DOHH2 (cell line): ENCODE results near the gene PDE4B.

Experiments used
- H3F3A ChIP-seq: fragments of 200-600 bp; sonication (generic), shearing (Covaris generic); 2 replicates; pipeline ENCODE4 v1.6.0; 2016; ENCODE audit warnings: antibody characterized with exemption, mild to moderate bottlenecking; ENCODE audit not compliant: control insufficient read depth, insufficient read depth
- H3K27ac ChIP-seq: fragments of 200-600 bp; sonication (generic); 2 replicates; pipeline ENCODE4 v1.5.1; 2014; ENCODE audit warnings: low read depth, mild to moderate bottlenecking, low read length, moderate library complexity
- H3K27me3 ChIP-seq: fragments of 200-600 bp; sonication (generic); 2 replicates; pipeline ENCODE4 v1.6.1; 2014; ENCODE audit warnings: mild to moderate bottlenecking, low read length, mixed read lengths; ENCODE audit not compliant: control insufficient read depth
- H3K36me3 ChIP-seq: fragments of 200-600 bp; sonication (generic); 2 replicates; pipeline ENCODE4 v1.6.1; 2014; ENCODE audit warnings: mild to moderate bottlenecking, low read length, moderate library complexity, mixed read lengths; ENCODE audit not compliant: control insufficient read depth
- H3K4me1 ChIP-seq: fragments of 200-600 bp; sonication (generic); 2 replicates; pipeline ENCODE4 v1.6.1; 2014; ENCODE audit warnings: mild to moderate bottlenecking, low read length, mixed read lengths; ENCODE audit not compliant: control insufficient read depth
- H3K4me2 ChIP-seq: fragments of 200-600 bp; sonication (generic); 2 replicates; pipeline ENCODE4 v1.6.0; 2014; ENCODE audit warnings: mild to moderate bottlenecking, low read length, moderate library complexity
- H3K4me3 ChIP-seq: fragments of 200-600 bp; sonication (generic); 2 replicates; pipeline ENCODE4 v1.5.1; 2014; ENCODE audit warnings: mild to moderate bottlenecking, low read length, mixed read lengths
- H3K79me2 ChIP-seq: fragments of 200-600 bp; sonication (generic); 2 replicates; pipeline ENCODE4 v1.6.1; 2014; ENCODE audit warnings: mild to moderate bottlenecking, low read length, mixed read lengths; ENCODE audit not compliant: control insufficient read depth
- H3K9me2 ChIP-seq: fragments of 200-600 bp; sonication (generic); replicated peaks from 2 replicates; pipeline ENCODE4 v1.6.1; 2014; ENCODE audit warnings: mild to moderate bottlenecking, low read length, mixed read lengths; ENCODE audit not compliant: control insufficient read depth
- H3K9me3 ChIP-seq: fragments of 200-600 bp; sonication (generic); 2 replicates; pipeline ENCODE4 v1.6.1; 2014; ENCODE audit warnings: antibody characterized with exemption, low read length, mixed read lengths; ENCODE audit not compliant: control insufficient read depth, insufficient read depth
- H4K20me1 ChIP-seq: fragments of 200-600 bp; sonication (generic); 2 replicates; pipeline ENCODE4 v1.6.0; 2014; ENCODE audit warnings: low read depth, mild to moderate bottlenecking, antibody characterized with exemption, low read length, moderate library complexity; ENCODE audit not compliant: control insufficient read depth, insufficient read depth
- CTCF ChIP-seq: fragments of 200-600 bp; sonication (generic); IDR thresholded peaks from one replicate; pipeline ENCODE4 v1.5.1; 2014; ENCODE audit warnings: antibody characterized with exemption, mild to moderate bottlenecking, low read depth, low read length; ENCODE audit not compliant: poor library complexity, severe bottlenecking
- EZH2phosphoT487 ChIP-seq: fragments of 200-600 bp; sonication (generic); IDR thresholded peaks from 2 replicates; pipeline ENCODE4 v1.6.1; 2017; ENCODE audit warnings: borderline replicate concordance, mild to moderate bottlenecking, antibody characterized with exemption, low read length, moderate library complexity, mixed read lengths

The PDE4B gene

GRCh38 chr1:66365635-66366034, 572.9 kb downstream of the PDE4B start:
- Histone ChIP-seq H3K79me2 (no peaks in the 10 kb centered on the region), H3K9me2 (no peaks in the 10 kb centered on the region)
- TF ChIP-seq EZH2phosphoT487 = no peak
- no peak for TF ChIP-seq CTCF

GRCh38 chr1:66366634-66367033, 573.9 kb downstream of the PDE4B start:
- H3K79me2 ChIP-seq = no peaks in the 10 kb centered on the region

More at GRCh38 chr1:66365635-66366034, 572.9 kb downstream of the PDE4B start:
- H3F3A ChIP-seq = no peaks in the 10 kb centered on the region; the same call in 1 of the 2 replicates
- H3K4me1 ChIP-seq = peaks cover 32% of the 10 kb centered on the region
- H3K27me3 ChIP-seq = no peaks in the 10 kb centered on the region
- H3K4me2 ChIP-seq = no peak overlapping the region
- H3K4me3 ChIP-seq = no peak overlapping the region
- H3K27ac ChIP-seq = no peak overlapping the region
- no peaks in the 10 kb centered on the region for H3K36me3 ChIP-seq
- H4K20me1 ChIP-seq = no peaks in the 10 kb centered on the region
- no peaks in the 10 kb centered on the region for H3K9me3 ChIP-seq

GRCh38 chr1:66367369-66367768, 574.7 kb downstream of the PDE4B start:
- no peak overlapping the region for H3K27ac ChIP-seq
- H3K9me2 ChIP-seq = no peaks in the 10 kb centered on the region
- 0 out of 2 replicates have a peak overlapping the region, but pooled peaks have one; percentile 10 for H3K4me2 ChIP-seq
- H3K79me2 ChIP-seq = no peaks in the 10 kb centered on the region
- peaks cover 40% of the 10 kb centered on the region for H3K4me1 ChIP-seq
- H4K20me1 ChIP-seq = no peaks in the 10 kb centered on the region
- TF ChIP-seq EZH2phosphoT487 (no peak), CTCF (no peak)
- H3K27me3 ChIP-seq = no peaks in the 10 kb centered on the region
- no peaks in the 10 kb centered on the region for H3K9me3 ChIP-seq
- no peak overlapping the region for H3K4me3 ChIP-seq
- H3F3A ChIP-seq = no peaks in the 10 kb centered on the region; the same call in 1 of the 2 replicates
- H3K36me3 ChIP-seq = no peaks in the 10 kb centered on the region

More at GRCh38 chr1:66366634-66367033, 573.9 kb downstream of the PDE4B start:
- no peaks in the 10 kb centered on the region for H3K9me2 ChIP-seq
- no peak overlapping the region for H3K27ac ChIP-seq
- H3K9me3 ChIP-seq = no peaks in the 10 kb centered on the region
- H3K27me3 ChIP-seq = no peaks in the 10 kb centered on the region
- peaks cover 33% of the 10 kb centered on the region for H3K4me1 ChIP-seq
- H4K20me1 ChIP-seq = no peaks in the 10 kb centered on the region
- H3K4me2 ChIP-seq = no peak overlapping the region
- no peak overlapping the region for H3K4me3 ChIP-seq
- H3F3A ChIP-seq = no peaks in the 10 kb centered on the region; the same call in 1 of the 2 replicates
- TF ChIP-seq EZH2phosphoT487 = no peak
- H3K36me3 ChIP-seq = no peaks in the 10 kb centered on the region

GRCh38 chr1:66368261-66368660, 575.6 kb downstream of the PDE4B start:
- H3K9me3 ChIP-seq = no peaks in the 10 kb centered on the region
- no peaks in the 10 kb centered on the region; the same call in 1 of the 2 replicates for H3F3A ChIP-seq
- no peak overlapping the region for H3K27ac ChIP-seq
- H3K9me2 ChIP-seq = no peaks in the 10 kb centered on the region
- no peak overlapping the region for H3K4me2 ChIP-seq
- no peaks in the 10 kb centered on the region for H3K27me3 ChIP-seq
- TF ChIP-seq CTCF (no peak), EZH2phosphoT487 (no peak)
- no peak overlapping the region for H3K4me3 ChIP-seq
- no peaks in the 10 kb centered on the region for H4K20me1 ChIP-seq
- no peaks in the 10 kb centered on the region for H3K36me3 ChIP-seq
- peaks cover 49% of the 10 kb centered on the region for H3K4me1 ChIP-seq
- H3K79me2 ChIP-seq = no peaks in the 10 kb centered on the region
